GM21786 (cell line): ENCODE data around the gene F12.
"Not testable (repeated sequence)": the region's sequence is repeated elsewhere in the genome, so short reads cannot be mapped to it uniquely, and the experiment has no call there.

Experiments
- ATAC-seq: cut with Tn5 transposase; IDR thresholded peaks from one replicate; pipeline ENCODE4 v1.9.1; 2021; ENCODE audit not compliant: unreplicated experiment

F12 gene

GRCh38 chr5:177370488-177371119, 38.8 kb downstream of the F12 start:
- peak; percentile 66 for ATAC-seq

- no peak for ATAC-seq
These were observed 39.5 kb downstream of the F12 start for GRCh38 chr5:177369645-177370440.

GRCh38 chr5:177368869-177369644, 40.3 kb downstream of the F12 start:
- no peak for ATAC-seq

GRCh38 chr5:177367981-177368868, 41.1 kb downstream of the F12 start:
- ATAC-seq = no peak

- no peak for ATAC-seq
These were observed 42.0 kb downstream of the F12 start for GRCh38 chr5:177367323-177367848.

- ATAC-seq = no peak
These were observed 42.6 kb downstream of the F12 start for GRCh38 chr5:177366528-177367322.

GRCh38 chr5:177365845-177366527, 43.4 kb downstream of the F12 start:
- no peak for ATAC-seq

- ATAC-seq = peak; percentile 35
These were observed 45.0 kb downstream of the F12 start for GRCh38 chr5:177364159-177364962.

GRCh38 chr5:177363565-177363964, 45.8 kb downstream of the F12 start:
- no peak for ATAC-seq

GRCh38 chr5:177362610-177363507, 46.5 kb downstream of the F12 start:
- ATAC-seq = no peak

- ATAC-seq = no peak
These were observed 47.1 kb downstream of the F12 start for GRCh38 chr5:177362292-177362609.

GRCh38 chr5:177361418-177362291, 47.7 kb downstream of the F12 start:
- no peak for ATAC-seq

- ATAC-seq = not testable (repeated sequence)
These were observed 48.6 kb downstream of the F12 start for GRCh38 chr5:177360740-177361139.

- ATAC-seq = no peak
These were observed 49.5 kb downstream of the F12 start for GRCh38 chr5:177359860-177360259.

- ATAC-seq = no peak
These were observed 49.9 kb downstream of the F12 start for GRCh38 chr5:177359451-177359851.

- ATAC-seq = no peak
These were observed 51.0 kb downstream of the F12 start for GRCh38 chr5:177358370-177358819.
